ENCODE data around the gene DYNLT4. TPM values are rescaled to one million over a fixed set of nuclear protein-coding genes. Genes with fewer than 3 reads are reported as not detected.
"Not testable (repeated sequence)": the region's sequence is repeated elsewhere in the genome, so short reads cannot be mapped to it uniquely, and the experiment has no call there.

The DYNLT4 gene
- total RNA-seq, 2 donors from 2014 or later: not detected

- ATAC-seq (ENCODE audit: insufficient number of reproducible peaks, low FRiP score, low read depth) (no peak), DNase-seq (ENCODE audit: low spot score) (no peak)
- Histone ChIP-seq H3K4me3 (no peak overlapping the region), H3K27me3 (replicated peaks; ENCODE audit: insufficient read depth) (no peaks in the 10 kb centered on the region), H3K27ac (peak overlapping the region; percentile 97 to 99), H3K4me1 (ENCODE audit: control insufficient read depth in 1 of 2, low read depth in 2 of 2) (peaks cover 17 to 26% of the 10 kb centered on the region in 2 donors), H3K36me3 (peaks cover 12% of the 10 kb centered on the region), H3K9me3 (no peaks in the 10 kb centered on the region)
- TF ChIP-seq CTCF (IDR thresholded peaks at IDR 0.05): no peak
These were observed 8.4 kb downstream of the DYNLT4 start for GRCh38 chr1:44798481-44799365.

- DNase-seq (ENCODE audit: low spot score); H3K9me3 ChIP-seq; ATAC-seq (ENCODE audit: insufficient number of reproducible peaks, low FRiP score, low read depth); H3K27me3 ChIP-seq (replicated peaks; ENCODE audit: insufficient read depth); H3K4me3 ChIP-seq; H3K36me3 ChIP-seq: not testable (repeated sequence)
- peaks cover 14 to 18% of the 10 kb centered on the region in 2 donors for H3K4me1 ChIP-seq (ENCODE audit: control insufficient read depth in 1 of 2, low read depth in 2 of 2)
- H3K27ac ChIP-seq: peak overlapping the region; percentile 97 to 99
These were observed 9.3 kb downstream of the DYNLT4 start for GRCh38 chr1:44797886-44798285.

GRCh38 chr1:44792736-44793502 is 14.2 kb downstream of the DYNLT4 start:
- ATAC-seq (ENCODE audit: insufficient number of reproducible peaks, low FRiP score, low read depth) (no peak), DNase-seq (ENCODE audit: low spot score) (no peak)
- TF ChIP-seq CTCF (IDR thresholded peaks at IDR 0.05): no peak
- H3K9me3 ChIP-seq: no peaks in the 10 kb centered on the region
- no peaks in the 10 kb centered on the region for H3K36me3 ChIP-seq
- peak overlapping the region in 1 of 2 donors; percentile 32 for H3K27ac ChIP-seq
- H3K27me3 ChIP-seq (replicated peaks; ENCODE audit: insufficient read depth): no peaks in the 10 kb centered on the region
- no peaks in the 10 kb centered on the region for H3K4me1 ChIP-seq (ENCODE audit: control insufficient read depth in 1 of 2, low read depth in 2 of 2)
- H3K4me3 ChIP-seq: no peak overlapping the region

GRCh38 chr1:44790968-44791801 is 16.0 kb downstream of the DYNLT4 start:
- peaks cover 0 to 7% of the 10 kb centered on the region in 2 donors for H3K4me1 ChIP-seq (ENCODE audit: control insufficient read depth in 1 of 2, low read depth in 2 of 2)
- no peak for TF ChIP-seq CTCF (IDR thresholded peaks at IDR 0.05)
- no peaks in the 10 kb centered on the region for H3K27me3 ChIP-seq (replicated peaks; ENCODE audit: insufficient read depth)
- H3K9me3 ChIP-seq: no peaks in the 10 kb centered on the region
- no peaks in the 10 kb centered on the region for H3K36me3 ChIP-seq
- H3K27ac ChIP-seq: no peak overlapping the region
- no peak for DNase-seq (ENCODE audit: low spot score)
- H3K4me3 ChIP-seq: no peak overlapping the region
- no peak for ATAC-seq (ENCODE audit: insufficient number of reproducible peaks, low FRiP score, low read depth)

GRCh38 chr1:44788120-44788860 is 18.9 kb downstream of the DYNLT4 start, which contains the start of gene BEST4:
Gene BEST4 (minus strand): TSS chr1:44788170. CDS start chr1:44787705, 465 bp downstream.
- no peaks in the 10 kb centered on the region for H3K36me3 ChIP-seq
- no peak for TF ChIP-seq CTCF (IDR thresholded peaks at IDR 0.05)
- ATAC-seq (ENCODE audit: insufficient number of reproducible peaks, low FRiP score, low read depth) (no peak), DNase-seq (ENCODE audit: low spot score) (no peak)
- no peaks in the 10 kb centered on the region for H3K9me3 ChIP-seq
- H3K27me3 ChIP-seq (replicated peaks; ENCODE audit: insufficient read depth): no peaks in the 10 kb centered on the region
- peak within 1 kb of the TSS in 1 of 2 donors; percentile 82 for H3K27ac ChIP-seq
- H3K4me3 ChIP-seq: no peak within 1 kb of the TSS
- peaks cover 12 to 30% of the 10 kb centered on the region in 2 donors for H3K4me1 ChIP-seq (ENCODE audit: control insufficient read depth in 1 of 2, low read depth in 2 of 2)
